Thymus (tissue), 11 donors: ENCODE data around the gene MACROD2. TPM values are rescaled to one million over a fixed set of nuclear protein-coding genes. Genes with fewer than 3 reads are reported as not detected.

Experiments used
- DNase-seq, 9 donors: peaks; one replicate each; pipeline ENCODE4 v3.0.0-alpha.2; 2013; ENCODE audit warnings: low spot score in 9 of 9, low read depth in 6 of 9, missing footprints in 1 of 9
- H3K27ac ChIP-seq, 2 donors: one replicate each; pipeline ENCODE4 v1.5.1; 2013; ENCODE audit warnings: control low read depth in 1 of 2, low read depth in 1 of 2, low read length in 1 of 2, mild to moderate bottlenecking in 1 of 2, moderate library complexity in 1 of 2
- H3K27me3 ChIP-seq, 2 donors: one replicate each; pipeline ENCODE4 v1.5.1; 2013; ENCODE audit warnings: low read length in 1 of 2; ENCODE audit not compliant: control insufficient read depth in 2 of 2, insufficient read depth in 1 of 2
- H3K36me3 ChIP-seq, 2 donors: one replicate each; pipeline ENCODE4 v1.5.1; 2013; ENCODE audit warnings: low read length in 1 of 2, mild to moderate bottlenecking in 1 of 2, moderate library complexity in 1 of 2; ENCODE audit not compliant: control insufficient read depth in 2 of 2, insufficient read depth in 2 of 2
- H3K4me1 ChIP-seq, 2 donors: one replicate each; pipeline ENCODE4 v1.5.1; 2013; ENCODE audit warnings: low read length in 2 of 2; ENCODE audit not compliant: control insufficient read depth in 2 of 2, insufficient read depth in 2 of 2
- H3K4me3 ChIP-seq, 2 donors: one replicate each; pipeline ENCODE4 v1.5.1; 2013; ENCODE audit warnings: low read length in 2 of 2, control low read depth in 1 of 2, mild to moderate bottlenecking in 1 of 2
- H3K9me3 ChIP-seq, 2 donors: one replicate each; pipeline ENCODE4 v1.5.1; 2013; ENCODE audit warnings: low read length in 1 of 2, mild to moderate bottlenecking in 1 of 2; ENCODE audit not compliant: control insufficient read depth in 2 of 2, insufficient read depth in 1 of 2
- WGBS: extraction: QIAGEN DNeasy Blood & Tissue Kit; methylation state at CpG from one replicate; pipeline ENCODE4 v1.1.7; 2013; 5-methylcytosine and 5-hydroxymethylcytosine counted together
- polyA plus RNA-seq: library from polyadenylated mRNA; stranded (reverse); fragments of 200-250 nt; gene quantifications from one replicate; pipeline ENCODE4 v1.2.3, GENCODE V29; 2013
- total RNA-seq: library from RNA; stranded (reverse); fragments of 120-200 nt; gene quantifications from one replicate; pipeline ENCODE4 v1.2.4, GENCODE V29; 2013
- donor health status: healthy.

MACROD2 gene
- total and polyA plus RNA-seq, 2 donors = 1.6 to 4.2 TPM

GRCh38 chr20:15045246-15045645 lies 1049.9 kb downstream of the MACROD2 start:
- H3K36me3 ChIP-seq = no peaks in the 10 kb centered on the region
- no peak for DNase-seq
- peaks cover 4 to 26% of the 10 kb centered on the region in 2 donors for H3K4me1 ChIP-seq
- H3K4me3 ChIP-seq = no peak overlapping the region
- H3K9me3 ChIP-seq = no peaks in the 10 kb centered on the region
- H3K27ac ChIP-seq = no peak overlapping the region
- no peaks in the 10 kb centered on the region for H3K27me3 ChIP-seq
- WGBS = 93% methylated on average over 4 of the region's 4 CpGs

- DNase-seq = peak in 7 of 9 donors; percentile 29 to 82 (median 54)
- H3K36me3 ChIP-seq = no peaks in the 10 kb centered on the region
- peaks cover 4 to 26% of the 10 kb centered on the region in 2 donors for H3K4me1 ChIP-seq
- WGBS = 5% methylated on average over 2 of the region's 2 CpGs
- no peaks in the 10 kb centered on the region for H3K27me3 ChIP-seq
- H3K27ac ChIP-seq = peak overlapping the region in 1 of 2 donors; percentile 91
- H3K9me3 ChIP-seq = peaks cover 0 to 3% of the 10 kb centered on the region in 2 donors
- H3K4me3 ChIP-seq = no peak overlapping the region
These were observed 1051.7 kb downstream of the MACROD2 start for GRCh38 chr20:15047042-15047441.

GRCh38 chr20:15047601-15048000 lies 1052.3 kb downstream of the MACROD2 start:
- Histone ChIP-seq H3K9me3 (peaks cover 0 to 3% of the 10 kb centered on the region in 2 donors), H3K4me1 (peaks cover 4 to 26% of the 10 kb centered on the region in 2 donors), H3K4me3 (no peak overlapping the region), H3K36me3 (no peaks in the 10 kb centered on the region), H3K27me3 (no peaks in the 10 kb centered on the region), H3K27ac (peak overlapping the region in 1 of 2 donors; percentile 91)
- peak in 3 of 9 donors; percentile 25 to 58 (median 27) for DNase-seq
- WGBS = 1% methylated on average over 1 of the region's 1 CpG

- no peaks in the 10 kb centered on the region for H3K36me3 ChIP-seq
- 76% methylated on average over 5 of the region's 5 CpGs for WGBS
- H3K9me3 ChIP-seq = peaks cover 0 to 3% of the 10 kb centered on the region in 2 donors
These were observed 1060.9 kb downstream of the MACROD2 start for GRCh38 chr20:15056246-15056645.

DNA sequence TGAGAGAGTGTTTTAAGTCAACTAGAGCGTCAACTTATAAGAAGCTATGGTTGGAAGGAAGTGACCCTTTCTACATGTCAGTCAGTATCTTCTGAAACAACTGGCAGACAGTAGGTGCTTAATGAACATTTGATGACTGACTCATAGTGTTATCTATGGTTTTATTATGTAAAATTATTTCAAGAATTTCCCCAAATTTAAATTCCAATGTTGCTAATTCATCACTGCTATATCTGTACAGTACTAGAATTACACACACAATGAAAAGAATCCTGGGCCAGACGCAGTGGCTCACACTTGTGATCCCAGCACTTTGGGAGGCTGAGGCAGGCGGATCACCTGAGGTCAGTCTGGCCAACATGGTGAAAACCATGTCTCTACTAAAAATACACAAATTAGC lies 1063.5 kb downstream of the MACROD2 start:
- Histone ChIP-seq H3K4me3 (no peak overlapping the region), H3K9me3 (no peaks in the 10 kb centered on the region), H3K27me3 (no peaks in the 10 kb centered on the region), H3K27ac (no peak overlapping the region), H3K4me1 (peaks cover 0 to 7% of the 10 kb centered on the region in 2 donors), H3K36me3 (no peaks in the 10 kb centered on the region)
- no peak for DNase-seq
- 81% methylated on average over 3 of the region's 3 CpGs for WGBS

More at GRCh38 chr20:15056246-15056645, 1060.9 kb downstream of the MACROD2 start:
- H3K4me3 ChIP-seq = no peak overlapping the region
- DNase-seq = no peak
- H3K27ac ChIP-seq = no peak overlapping the region
- H3K27me3 ChIP-seq = no peaks in the 10 kb centered on the region
- H3K4me1 ChIP-seq = peaks cover 0 to 5% of the 10 kb centered on the region in 2 donors

DNA sequence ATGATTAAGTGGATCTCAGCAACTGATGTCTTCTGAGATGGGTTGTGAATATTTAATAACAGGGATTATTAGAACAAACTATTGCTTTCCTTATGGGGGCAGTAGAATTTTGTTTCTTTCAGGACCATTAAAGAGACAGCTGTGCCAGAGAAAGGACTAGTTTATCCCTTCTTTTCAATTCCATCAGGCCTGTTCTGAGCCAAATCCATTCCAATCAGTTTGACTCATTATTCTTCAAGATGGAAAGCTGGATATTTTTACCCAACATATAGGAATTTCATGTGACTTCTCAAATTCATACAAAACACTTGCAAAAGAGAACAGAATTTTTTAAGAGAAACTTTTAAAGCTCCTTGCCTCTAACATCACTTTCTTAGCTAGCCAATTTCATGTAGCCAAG lies 1064.1 kb downstream of the MACROD2 start:
- Histone ChIP-seq H3K36me3 (no peaks in the 10 kb centered on the region), H3K27me3 (no peaks in the 10 kb centered on the region), H3K9me3 (no peaks in the 10 kb centered on the region), H3K4me3 (no peak overlapping the region), H3K27ac (no peak overlapping the region), H3K4me1 (peaks cover 0 to 7% of the 10 kb centered on the region in 2 donors)
- DNase-seq = no peak

DNA sequence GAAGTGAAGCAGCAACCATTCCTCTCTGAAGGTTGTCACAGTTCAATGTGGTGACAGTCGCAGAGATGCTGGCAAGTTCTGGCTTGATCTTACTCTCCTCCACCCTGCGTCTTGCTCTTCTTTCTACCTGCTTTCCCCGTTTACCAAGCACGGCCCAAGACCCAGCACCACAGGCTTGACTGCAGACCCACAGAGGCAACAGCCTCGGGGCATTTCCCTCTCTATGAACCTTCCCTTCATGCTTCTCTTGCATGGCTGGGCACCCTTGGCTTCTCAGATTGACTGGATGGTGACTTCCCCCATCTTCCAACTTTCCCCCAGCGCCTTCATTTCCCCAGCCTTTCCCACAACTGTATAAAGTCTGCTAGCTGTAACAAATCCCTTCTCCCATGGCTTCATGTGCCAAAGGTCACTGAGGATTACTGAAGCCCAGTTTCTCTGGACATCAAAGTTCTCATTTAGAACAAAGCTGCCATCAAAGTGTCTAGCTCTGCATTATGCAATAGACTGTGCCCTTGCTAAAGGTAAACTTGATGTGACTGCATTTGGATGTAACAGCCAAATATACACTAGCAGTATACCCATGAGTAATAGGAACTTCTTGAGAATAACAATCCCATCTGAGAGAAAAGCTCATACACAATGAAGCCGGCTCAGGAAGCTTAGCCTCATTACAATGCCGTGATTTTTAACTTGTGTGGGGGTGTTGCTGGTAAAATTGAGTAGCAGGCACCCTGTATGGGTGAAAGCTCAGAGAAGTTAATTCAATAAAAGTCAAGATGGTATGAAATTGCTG lies 1065.1 kb downstream of the MACROD2 start:
- no peak overlapping the region for H3K27ac ChIP-seq
- 86% methylated on average over 8 of the region's 8 CpGs for WGBS
- peaks cover 0 to 7% of the 10 kb centered on the region in 2 donors for H3K4me1 ChIP-seq
- H3K4me3 ChIP-seq = no peak overlapping the region
- H3K36me3 ChIP-seq = no peaks in the 10 kb centered on the region
- no peak for DNase-seq
- H3K9me3 ChIP-seq = no peaks in the 10 kb centered on the region
- H3K27me3 ChIP-seq = no peaks in the 10 kb centered on the region

DNA sequence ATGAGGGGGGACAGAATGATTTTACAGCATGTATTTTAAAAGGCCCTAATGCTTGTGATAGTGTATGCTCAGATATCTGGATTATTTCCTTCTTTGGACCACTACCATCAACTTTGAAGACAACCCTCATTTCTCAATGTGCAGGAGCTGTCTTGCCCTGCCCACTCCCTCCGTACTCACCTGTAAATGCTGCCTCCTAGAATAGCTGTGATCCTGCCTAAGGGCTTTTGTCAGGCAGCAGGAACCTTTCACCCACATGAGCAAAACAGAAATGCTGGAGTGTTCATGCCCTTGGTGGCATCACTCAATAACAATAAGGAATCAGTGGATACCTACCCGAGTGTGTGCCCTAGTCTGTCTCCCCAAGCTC lies 1065.7 kb downstream of the MACROD2 start:
- H3K4me3 ChIP-seq = no peak overlapping the region
- H3K27ac ChIP-seq = no peak overlapping the region
- H3K27me3 ChIP-seq = no peaks in the 10 kb centered on the region
- H3K9me3 ChIP-seq = no peaks in the 10 kb centered on the region
- DNase-seq = no peak
- H3K36me3 ChIP-seq = no peaks in the 10 kb centered on the region
- peaks cover 0 to 6% of the 10 kb centered on the region in 2 donors for H3K4me1 ChIP-seq
- whole genome bisulfite sequencing = 94% methylated on average over 2 of the region's 2 CpGs

DNA sequence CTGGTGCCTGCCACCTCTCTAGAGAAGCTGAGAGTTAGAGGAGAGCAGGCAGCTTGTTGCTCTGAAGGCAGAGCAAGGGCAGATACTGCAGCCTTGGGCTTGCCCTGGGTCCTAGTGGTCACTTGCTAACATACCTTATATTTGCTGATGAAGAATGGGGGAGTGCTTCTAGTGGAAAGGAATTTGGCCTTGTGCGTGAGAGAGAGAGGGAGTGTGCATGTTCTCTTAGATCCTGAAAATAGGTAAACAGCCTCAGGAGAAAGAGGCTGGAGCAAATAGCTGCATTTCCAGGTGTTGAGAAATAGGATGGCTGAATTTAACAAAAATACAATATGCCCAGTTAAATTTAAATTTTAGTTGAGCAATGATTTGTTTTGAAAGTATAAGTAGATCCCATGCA lies 1066.6 kb downstream of the MACROD2 start:
- Histone ChIP-seq H3K9me3 (no peaks in the 10 kb centered on the region), H3K27ac (no peak overlapping the region), H3K36me3 (no peaks in the 10 kb centered on the region), H3K4me3 (no peak overlapping the region), H3K27me3 (no peaks in the 10 kb centered on the region), H3K4me1 (peaks cover 0 to 2% of the 10 kb centered on the region in 2 donors)
- 95% methylated on average over 1 of the region's 1 CpG for WGBS
- no peak for DNase-seq
